Activated naive CD4-positive, alpha-beta T cell treated with anti-CD3 and anti-CD28 coated beads, Interleukin-2, amount 10 ng/mL, durations not matched to agents 7 days and 5 days (primary cell): Measurements from ENCODE around the gene HEATR5B.
"Not testable (repeated sequence)": the region's sequence is repeated elsewhere in the genome, so short reads cannot be mapped to it uniquely, and the experiment has no call there.

ENCODE experiments used
- CTCF ChIA-PET: fragments of 350-600 bp; sonication (Branson Sonifier 250); formaldehyde crosslinking; loops from one replicate; lab custom pipeline; 2021; ENCODE audit warnings: antibody characterized with exemption; lab: Charles Lee
- DNase-seq: peaks from one replicate; pipeline ENCODE4 v3.0.0-alpha.2; 2020
- H3K27ac Mint-ChIP-seq: one replicate; pipeline ENCODE4 v1.8.0; 2021; ENCODE audit warnings: mild to moderate bottlenecking, moderate library complexity, mixed read lengths
- H3K27me3 Mint-ChIP-seq: one replicate; pipeline ENCODE4 v1.8.0; 2021; ENCODE audit warnings: mild to moderate bottlenecking, mixed read lengths
- H3K36me3 Mint-ChIP-seq: one replicate; pipeline ENCODE4 v1.8.0; 2021; ENCODE audit warnings: mixed read lengths
- H3K4me1 Mint-ChIP-seq: one replicate; pipeline ENCODE4 v1.8.0; 2021; ENCODE audit warnings: mixed read lengths
- H3K4me3 Mint-ChIP-seq: one replicate; pipeline ENCODE4 v1.8.0; 2021; ENCODE audit warnings: mild to moderate bottlenecking, moderate library complexity, mixed read lengths
- H3K9me3 Mint-ChIP-seq: one replicate; pipeline ENCODE4 v1.8.0; 2021; ENCODE audit warnings: mixed read lengths

HEATR5B gene

DNA sequence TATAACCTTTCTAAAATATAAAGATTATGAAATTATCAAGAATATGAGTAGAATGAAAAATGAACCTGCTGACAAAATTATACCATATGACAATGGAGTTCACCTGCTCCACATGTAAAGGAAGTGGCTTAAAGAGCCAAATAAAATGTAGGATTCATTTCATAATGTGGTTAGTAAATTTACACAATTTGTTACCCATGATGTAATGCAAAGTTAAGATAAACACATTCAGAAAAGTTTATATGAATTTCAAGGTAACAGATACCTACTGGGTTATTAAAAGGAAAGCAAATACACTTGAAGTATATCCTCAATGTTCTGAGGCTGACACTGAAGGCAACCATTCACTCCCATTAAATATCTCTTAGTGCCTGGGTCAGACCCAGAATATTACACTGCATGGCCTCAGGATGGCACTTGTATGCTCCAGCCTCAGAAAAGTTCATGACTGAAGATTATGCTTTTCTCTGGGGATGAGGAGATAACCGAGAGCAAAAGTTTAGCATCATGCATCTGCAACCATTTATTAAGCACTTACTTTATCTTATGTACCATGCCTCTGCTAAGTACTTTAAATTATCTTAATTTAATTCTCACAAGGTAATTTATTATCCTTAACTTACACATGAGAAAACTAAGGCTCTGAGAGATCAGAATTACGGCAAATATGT lies 124.0 kb downstream of the HEATR5B start:
- no peaks in the 10 kb centered on the region for H3K9me3 Mint-ChIP-seq
- H3K4me3 Mint-ChIP-seq = no peak overlapping the region
- no peak overlapping the region for H3K27ac Mint-ChIP-seq
- CTCF ChIA-PET = no interaction called here
- H3K36me3 Mint-ChIP-seq = peaks cover 29% of the 10 kb centered on the region
- DNase-seq = no peak
- peaks cover 54% of the 10 kb centered on the region for H3K4me1 Mint-ChIP-seq
- H3K27me3 Mint-ChIP-seq = no peaks in the 10 kb centered on the region

- no peaks in the 10 kb centered on the region for H3K27me3 Mint-ChIP-seq
- no peaks in the 10 kb centered on the region for H3K9me3 Mint-ChIP-seq
- peaks cover 18% of the 10 kb centered on the region for H3K36me3 Mint-ChIP-seq
- no peak for DNase-seq
- H3K4me1 Mint-ChIP-seq = peaks cover 26% of the 10 kb centered on the region
- no peak overlapping the region for H3K27ac Mint-ChIP-seq
- CTCF ChIA-PET = no interaction called here
- no peak overlapping the region for H3K4me3 Mint-ChIP-seq
Observed at GRCh38 chr2:36954977-36955607, 129.1 kb downstream of the HEATR5B start.

DNA sequence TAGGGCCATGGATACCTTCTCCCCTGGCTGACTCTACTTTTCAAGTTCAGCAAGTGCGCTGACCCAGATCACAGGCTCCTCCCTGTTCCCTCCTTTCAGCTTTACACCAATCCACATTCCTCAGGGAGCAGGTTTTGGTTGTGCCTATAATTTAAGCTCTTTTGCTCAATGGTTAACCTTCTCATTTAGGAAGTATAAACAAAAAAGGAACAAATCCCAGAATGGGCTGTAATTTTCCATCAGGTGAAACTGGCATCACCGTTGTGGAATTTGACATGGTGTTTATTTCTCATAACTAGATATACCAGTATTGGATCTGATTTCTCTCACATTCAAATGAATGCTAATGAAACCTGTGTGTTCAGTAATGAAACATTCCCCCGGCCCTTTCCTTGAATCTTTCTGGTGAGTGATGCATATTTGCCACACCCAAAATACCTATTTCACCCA lies 131.4 kb downstream of the HEATR5B start:
- Mint-ChIP-seq H3K27me3 (no peaks in the 10 kb centered on the region), H3K27ac (no peak overlapping the region), H3K4me3 (no peak overlapping the region), H3K4me1 (peaks cover 14% of the 10 kb centered on the region), H3K9me3 (no peaks in the 10 kb centered on the region), H3K36me3 (peaks cover 14% of the 10 kb centered on the region)
- CTCF ChIA-PET = no interaction called here
- DNase-seq = no peak

DNA sequence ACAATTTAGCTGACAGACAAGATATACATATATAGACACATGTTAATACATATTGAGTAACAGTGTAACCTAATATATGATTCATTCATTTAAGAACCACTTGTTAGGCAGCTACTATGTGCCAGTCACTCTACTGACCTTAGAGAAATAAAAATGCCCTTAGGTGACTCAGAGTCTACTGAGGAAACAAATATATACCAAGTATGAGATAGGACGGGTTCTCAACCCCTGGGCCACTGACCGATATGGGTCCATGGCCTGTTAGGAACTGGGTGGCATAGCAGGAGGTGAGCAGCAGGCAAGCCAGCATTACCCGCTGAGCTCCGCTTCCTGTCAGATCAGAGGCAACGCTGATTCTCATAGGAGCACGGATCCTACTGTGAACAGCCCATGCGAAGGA lies 132.6 kb downstream of the HEATR5B start:
- DNase-seq = no peak
- peaks cover 14% of the 10 kb centered on the region for H3K4me1 Mint-ChIP-seq
- CTCF ChIA-PET = no interaction called here
- no peak overlapping the region for H3K27ac Mint-ChIP-seq
- H3K4me3 Mint-ChIP-seq = no peak overlapping the region
- peaks cover 12% of the 10 kb centered on the region for H3K36me3 Mint-ChIP-seq
- H3K27me3 Mint-ChIP-seq = no peaks in the 10 kb centered on the region
- no peaks in the 10 kb centered on the region for H3K9me3 Mint-ChIP-seq

DNA sequence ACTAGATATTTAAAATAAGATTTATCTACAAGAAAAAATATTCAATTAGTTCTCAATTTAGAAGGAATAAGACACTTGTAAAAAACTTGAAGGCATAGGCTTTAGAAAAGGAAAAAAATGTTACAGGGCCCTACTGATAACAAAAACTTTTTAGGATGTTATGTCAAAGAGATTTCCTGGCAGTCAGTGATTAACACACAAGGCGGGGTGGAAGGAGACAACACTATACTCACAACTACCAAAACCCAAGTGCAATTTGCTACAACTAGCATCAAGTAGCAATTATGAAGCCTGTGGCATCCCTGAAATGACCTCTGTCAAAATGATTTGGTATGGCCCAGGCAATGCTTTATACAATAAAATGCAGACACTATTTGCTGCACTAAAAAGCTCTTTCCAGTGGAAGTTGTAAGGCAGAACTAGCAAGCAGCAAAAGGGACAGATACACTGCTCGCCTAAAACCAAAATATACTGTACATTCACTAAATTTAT lies 133.1 kb downstream of the HEATR5B start:
- Mint-ChIP-seq H3K27me3 (no peaks in the 10 kb centered on the region), H3K4me1 (peaks cover 11% of the 10 kb centered on the region), H3K36me3 (peaks cover 12% of the 10 kb centered on the region), H3K27ac (no peak overlapping the region), H3K4me3 (no peak overlapping the region), H3K9me3 (no peaks in the 10 kb centered on the region)
- CTCF ChIA-PET = no interaction called here
- no peak for DNase-seq

DNA sequence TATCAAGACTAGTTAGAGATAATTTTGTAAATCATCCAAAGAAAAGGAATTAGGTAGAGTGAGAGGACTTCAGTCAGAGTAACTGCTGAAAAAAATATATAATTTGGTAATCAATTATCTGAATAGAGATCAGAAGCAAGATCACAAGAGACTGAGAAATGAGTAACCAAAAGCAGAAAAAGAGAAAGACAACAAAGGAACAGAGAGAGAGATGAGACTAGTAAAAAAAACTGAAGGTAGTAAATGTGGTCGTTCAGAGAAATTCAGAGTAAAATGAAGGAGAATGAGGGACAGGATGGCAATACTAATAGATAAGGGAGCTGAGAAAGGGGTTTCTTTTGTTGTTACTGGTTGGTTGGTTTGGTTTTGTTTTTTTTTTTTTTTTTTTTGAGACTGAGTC lies 134.3 kb downstream of the HEATR5B start:
- Mint-ChIP-seq H3K27me3 (no peaks in the 10 kb centered on the region), H3K9me3 (no peaks in the 10 kb centered on the region)

DNA sequence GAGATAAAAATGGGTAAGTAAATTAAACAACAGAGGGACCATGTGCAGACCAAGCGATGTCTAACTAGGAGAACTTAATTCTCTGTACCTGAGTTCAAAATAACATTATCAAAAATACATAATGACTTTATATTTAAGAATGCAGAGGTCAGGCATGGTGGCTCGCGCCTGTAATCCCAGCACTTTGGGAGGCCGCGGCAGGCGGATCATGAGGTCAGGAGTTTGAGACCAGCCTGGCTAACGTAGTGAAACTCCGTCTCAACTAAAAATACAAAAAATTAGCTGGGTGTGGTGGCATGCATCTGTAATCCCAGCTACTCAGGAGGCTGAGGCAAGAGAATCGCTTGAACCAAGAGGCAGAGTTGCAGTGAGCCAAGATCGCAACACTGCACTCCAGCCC lies 138.9 kb downstream of the HEATR5B start:
- H3K4me1 Mint-ChIP-seq = not testable (repeated sequence)

More for the DNA sequence above, 134.3 kb downstream of the HEATR5B start:
- no peak for DNase-seq
- no peak overlapping the region for H3K4me3 Mint-ChIP-seq
- H3K4me1 Mint-ChIP-seq = peaks cover 11% of the 10 kb centered on the region
- peaks cover 12% of the 10 kb centered on the region for H3K36me3 Mint-ChIP-seq
- H3K27ac Mint-ChIP-seq = no peak overlapping the region
- CTCF ChIA-PET = no interaction called here

DNA sequence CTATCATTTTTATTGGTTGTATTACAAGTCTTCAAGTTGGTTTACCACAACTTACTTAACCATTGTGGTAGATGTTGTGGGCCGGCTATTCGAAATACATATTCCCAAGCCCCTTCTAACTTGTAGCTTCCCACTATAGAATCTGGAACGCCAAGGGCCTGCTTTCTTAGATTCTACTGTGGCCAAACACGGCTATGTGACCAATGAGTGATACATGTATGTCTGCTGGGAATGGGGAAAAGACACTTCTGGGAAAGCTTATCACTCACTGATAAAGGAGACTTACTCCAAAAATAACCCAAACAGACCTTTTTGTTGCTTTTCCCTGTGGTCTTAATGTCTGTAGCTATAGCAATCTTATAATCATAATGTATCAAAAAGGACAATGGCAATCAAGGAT lies 142.3 kb downstream of the HEATR5B start:
- DNase-seq = no peak
- Mint-ChIP-seq H3K9me3 (no peaks in the 10 kb centered on the region), H3K4me3 (no peak overlapping the region), H3K27me3 (no peaks in the 10 kb centered on the region), H3K4me1 (no peaks in the 10 kb centered on the region), H3K27ac (no peak overlapping the region), H3K36me3 (peaks cover 2% of the 10 kb centered on the region)
- CTCF ChIA-PET = no interaction called here

More for the DNA sequence above, 138.9 kb downstream of the HEATR5B start:
- H3K36me3 Mint-ChIP-seq, H3K27me3 Mint-ChIP-seq, H3K27ac Mint-ChIP-seq, H3K9me3 Mint-ChIP-seq, CTCF ChIA-PET, H3K4me3 Mint-ChIP-seq, DNase-seq: not testable (repeated sequence)

DNA sequence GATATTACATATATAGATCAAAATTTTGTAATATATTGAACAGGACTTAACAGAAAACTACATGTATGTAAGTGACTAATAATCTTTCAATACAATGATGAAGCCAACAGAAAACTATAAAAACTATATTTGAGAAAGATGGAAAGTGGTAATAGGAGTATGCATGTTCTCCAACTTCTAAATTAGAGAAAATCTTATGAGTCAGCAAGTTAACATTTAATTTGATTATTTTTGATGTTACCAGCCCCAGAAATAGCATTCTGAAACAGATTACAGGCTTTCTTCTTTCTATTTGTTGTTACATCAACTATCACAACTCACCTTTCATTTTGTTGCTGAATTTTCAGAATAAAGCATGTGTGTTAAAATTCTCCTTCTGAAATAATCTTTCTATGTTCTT lies 147.6 kb downstream of the HEATR5B start:
- H3K9me3 Mint-ChIP-seq, H3K27me3 Mint-ChIP-seq, DNase-seq, H3K4me3 Mint-ChIP-seq, H3K36me3 Mint-ChIP-seq, CTCF ChIA-PET, H3K27ac Mint-ChIP-seq, H3K4me1 Mint-ChIP-seq: not testable (repeated sequence)

GRCh38 chr2:36931688-36932087 lies 152.5 kb downstream of the HEATR5B start:
- H3K27me3 Mint-ChIP-seq, H3K27ac Mint-ChIP-seq, CTCF ChIA-PET: not testable (repeated sequence)

More at GRCh38 chr2:36931688-36932087, 152.5 kb downstream of the HEATR5B start:
- not testable (repeated sequence) for H3K4me3 Mint-ChIP-seq, H3K9me3 Mint-ChIP-seq, H3K36me3 Mint-ChIP-seq, DNase-seq, H3K4me1 Mint-ChIP-seq
